ENCODE measurements around the gene CYFIP1.

CYFIP1 gene

GRCh38 chr15:22915866-22916515, 64.2 kb downstream of the CYFIP1 start:
- no peak for DNase-seq

- DNase-seq = no peak
These were observed 66.4 kb downstream of the CYFIP1 start for GRCh38 chr15:22913646-22914380.

GRCh38 chr15:22912256-22912655, 67.9 kb downstream of the CYFIP1 start:
- DNase-seq = no peak

GRCh38 chr15:22911306-22911705, 68.9 kb downstream of the CYFIP1 start:
- DNase-seq = no peak

- no peak for DNase-seq
These were observed 71.3 kb downstream of the CYFIP1 start for GRCh38 chr15:22908830-22909229.

GRCh38 chr15:22907161-22907950, 72.8 kb downstream of the CYFIP1 start:
- no peak for DNase-seq

GRCh38 chr15:22904736-22905135, 75.4 kb downstream of the CYFIP1 start:
- peak; percentile 68 for DNase-seq

- peak; percentile 87 for DNase-seq
These were observed 76.1 kb downstream of the CYFIP1 start for GRCh38 chr15:22903961-22904534.

- DNase-seq = no peak
These were observed 76.7 kb downstream of the CYFIP1 start for GRCh38 chr15:22903427-22903826.

- DNase-seq = no peak
These were observed 77.2 kb downstream of the CYFIP1 start for GRCh38 chr15:22902981-22903380.

- no peak for DNase-seq
These were observed 77.6 kb downstream of the CYFIP1 start for GRCh38 chr15:22902578-22902977.

- no peak for DNase-seq
These were observed 78.1 kb downstream of the CYFIP1 start for GRCh38 chr15:22902046-22902445.

- DNase-seq = no peak
These were observed 84.5 kb downstream of the CYFIP1 start for GRCh38 chr15:22895465-22896190.

GRCh38 chr15:22893881-22894280, 86.3 kb downstream of the CYFIP1 start:
- DNase-seq = no peak

- DNase-seq = no peak
These were observed 87.1 kb downstream of the CYFIP1 start for GRCh38 chr15:22893081-22893480.

GRCh38 chr15:22892333-22892732, 87.8 kb downstream of the CYFIP1 start:
- no peak for DNase-seq

- no peak for DNase-seq
These were observed 88.5 kb downstream of the CYFIP1 start for GRCh38 chr15:22891426-22892210.

GRCh38 chr15:22890296-22890695, 89.9 kb downstream of the CYFIP1 start:
- no peak for DNase-seq

- no peak for DNase-seq
These were observed 90.9 kb downstream of the CYFIP1 start for GRCh38 chr15:22889146-22889818.

- DNase-seq = no peak
These were observed 91.9 kb downstream of the CYFIP1 start for GRCh38 chr15:22888120-22888859.

Data from COR-L47 (cell line).